Activated T-helper 9 cell treated with anti-CD3 and anti-CD28 coated beads, Interleukin-2, amount 50 U/mL, for 16 hours (primary cell): Measurements from ENCODE around the gene TLE1.

Experiments used
- DNase-seq: peaks from one replicate; pipeline ENCODE4 v3.0.0-alpha.2; 2020; ENCODE audit warnings: low read depth

TLE1 gene

GRCh38 chr9:81686614-81687520, 2.5 kb downstream of the TLE1 start:
- no peak for DNase-seq

- DNase-seq = no peak
These were observed 3.4 kb downstream of the TLE1 start for GRCh38 chr9:81685763-81686613.

- DNase-seq = no peak
These were observed 4.7 kb downstream of the TLE1 start for GRCh38 chr9:81684635-81685034.

- no peak for DNase-seq
These were observed 5.6 kb downstream of the TLE1 start for GRCh38 chr9:81683704-81684103.

- DNase-seq = no peak
These were observed 6.1 kb downstream of the TLE1 start for GRCh38 chr9:81683238-81683637.

GRCh38 chr9:81682797-81683196, 6.5 kb downstream of the TLE1 start:
- DNase-seq = no peak

GRCh38 chr9:81682177-81682576, 7.2 kb downstream of the TLE1 start:
- no peak for DNase-seq

- no peak for DNase-seq
These were observed 8.8 kb downstream of the TLE1 start for GRCh38 chr9:81680506-81680905.

- DNase-seq = no peak
These were observed 9.3 kb downstream of the TLE1 start for GRCh38 chr9:81680006-81680405.

- no peak for DNase-seq
These were observed 11.3 kb downstream of the TLE1 start for GRCh38 chr9:81678088-81678487.

- no peak for DNase-seq
These were observed 13.0 kb downstream of the TLE1 start for GRCh38 chr9:81676395-81676794.

GRCh38 chr9:81673310-81673709, 16.0 kb downstream of the TLE1 start:
- no peak for DNase-seq

GRCh38 chr9:81671880-81672280, 17.5 kb downstream of the TLE1 start:
- DNase-seq = no peak

GRCh38 chr9:81669866-81670265, 19.5 kb downstream of the TLE1 start:
- DNase-seq = no peak

GRCh38 chr9:81669041-81669651, 20.2 kb downstream of the TLE1 start:
- DNase-seq = no peak

- DNase-seq = no peak
These were observed 23.2 kb downstream of the TLE1 start for GRCh38 chr9:81666123-81666522.

- DNase-seq = no peak
These were observed 23.9 kb downstream of the TLE1 start for GRCh38 chr9:81665322-81665871.

- no peak for DNase-seq
These were observed 24.6 kb downstream of the TLE1 start for GRCh38 chr9:81664638-81665222.

- no peak for DNase-seq
These were observed 28.0 kb downstream of the TLE1 start for GRCh38 chr9:81661339-81661738.

GRCh38 chr9:81656871-81657337, 32.4 kb downstream of the TLE1 start:
- DNase-seq = no peak

GRCh38 chr9:81656004-81656403, 33.3 kb downstream of the TLE1 start:
- DNase-seq = no peak

- no peak for DNase-seq
These were observed 36.1 kb downstream of the TLE1 start for GRCh38 chr9:81653240-81653639.
